HepG2 (cell line): ENCODE measurements around the gene ZNF442. TPM values are rescaled to one million over a fixed set of nuclear protein-coding genes. Genes with fewer than 3 reads are reported as not detected.
A peak's percentile ranks its signal among the peaks of the same experiment; 100 is the strongest.

ENCODE experiments used
- ATAC-seq: fragments of 200-7000 bp; cut with Tn5 transposase; 3 replicates; pipeline ENCODE4 v1.9.1; 2020; ENCODE audit warnings: mild to moderate bottlenecking, moderate library complexity
- BruUV-seq: library from RNA; stranded (reverse); fragments of 400-500 nt; replicated peaks from 2 replicates; lab custom pipeline; 2021; lab: Mats Ljungman, UMichigan
- CTCF ChIA-PET: fragments of 300-600 bp; formaldehyde crosslinking; extraction: SDS; loops from one replicate; lab custom pipeline; 2021; ENCODE audit warnings: low total read pairs, inconsistent platforms, low intra/inter-chr PET ratio; lab: Yijun Ruan, JAX
- POLR2A ChIA-PET: fragments of 350-600 bp; sonication (Branson Sonifier 250); formaldehyde crosslinking; loops from one replicate; lab custom pipeline; 2020; ENCODE audit warnings: antibody characterized with exemption, inconsistent platforms; lab: Yijun Ruan, JAX
- DNase-seq: peaks from one replicate; pipeline ENCODE4 v3.0.0-alpha.2; 2015; ENCODE audit warnings: low spot score
- FAIRE-seq: peaks from 3 replicates; lab custom pipeline; 2011; peaks lifted over from hg19 to GRCh38; lab: Jason Lieb, UNC
- H2AFZ ChIP-seq: one replicate; pipeline ENCODE4 v1.6.1; 2011; ENCODE audit warnings: low read length, inconsistent platforms
- H3K27ac ChIP-seq: fragments of 300-600 bp; 3 replicates; pipeline ENCODE4 v1.8.0; 2011; ENCODE audit warnings: mixed run types, mild to moderate bottlenecking, mixed read lengths, low read length, inconsistent platforms; ENCODE audit not compliant: insufficient read depth; ENCODE audit errors: extremely low read length
- H3K27me3 ChIP-seq, 2 experiments: fragments of 200-600 bp in 1 of 2; 2 replicates in 1 of 2; 3 replicates in 1 of 2; pipeline versions ENCODE4 v1.6.0 to v1.8.0; 2011; ENCODE audit warnings: low read length in 2 of 2, mild to moderate bottlenecking in 2 of 2, moderate library complexity in 2 of 2, inconsistent platforms in 1 of 2; ENCODE audit not compliant: insufficient read depth in 2 of 2, control insufficient read depth in 1 of 2
- H3K36me3 ChIP-seq, 2 experiments: fragments of 200-600 bp in 1 of 2; replicated peaks in 1 of 2; 2 replicates in 1 of 2; 3 replicates in 1 of 2; pipeline versions ENCODE4 v1.5.1 to v1.8.0; 2011; ENCODE audit warnings: low read length in 2 of 2, inconsistent platforms in 1 of 2; ENCODE audit not compliant: insufficient read depth in 2 of 2, control insufficient read depth in 1 of 2
- H3K4me1 ChIP-seq: 2 replicates; pipeline ENCODE4 v1.5.1; 2012; ENCODE audit warnings: low read length, inconsistent platforms; ENCODE audit not compliant: insufficient read depth
- H3K4me2 ChIP-seq: 2 replicates; pipeline ENCODE4 v1.6.0; 2011; ENCODE audit warnings: low read depth, low read length, inconsistent platforms
- H3K4me3 ChIP-seq, 3 experiments: fragments of 200-600 bp in 1 of 3; sonication (generic), shearing (Covaris generic) in 1 of 3; replicated peaks in 1 of 3; 2 replicates each; pipeline ENCODE4 v1.5.1; 2011 to 2016; ENCODE audit warnings: low read length in 3 of 3, inconsistent platforms in 2 of 3, low read depth in 2 of 3, mild to moderate bottlenecking in 2 of 3, control low read depth in 1 of 3, mixed read lengths in 1 of 3; ENCODE audit not compliant: insufficient read depth in 1 of 3
- H3K79me2 ChIP-seq: one replicate; pipeline ENCODE4 v1.6.1; 2011; ENCODE audit warnings: low read length, inconsistent platforms; ENCODE audit not compliant: insufficient read depth
- H3K9ac ChIP-seq: 2 replicates; pipeline ENCODE4 v1.6.0; 2011; ENCODE audit warnings: mild to moderate bottlenecking, low read depth, low read length, inconsistent platforms; ENCODE audit not compliant: insufficient read depth
- H3K9me3 ChIP-seq: 2 replicates; pipeline ENCODE4 v1.5.1; 2012; ENCODE audit warnings: mild to moderate bottlenecking, low read length
- H4K20me1 ChIP-seq: 2 replicates; pipeline ENCODE4 v1.6.0; 2011; ENCODE audit warnings: inconsistent platforms, mild to moderate bottlenecking, low read length, moderate library complexity; ENCODE audit not compliant: insufficient read depth
- CBX5 ChIP-seq: sonication (generic); formaldehyde crosslinking; IDR thresholded peaks from 2 replicates; pipeline ENCODE4 v1.4.0; 2020; ENCODE audit warnings: missing genetic modification reagents, borderline replicate concordance
- CTCF ChIP-seq: sonication (generic); formaldehyde crosslinking; IDR thresholded peaks from 2 replicates; pipeline ENCODE4 v1.5.0; 2020; ENCODE audit warnings: mild to moderate bottlenecking, missing genetic modification reagents, moderate library complexity
- FOXA3 ChIP-seq: IDR thresholded peaks from 2 replicates; pipeline ENCODE4 v1.6.1; 2016; ENCODE audit warnings: missing genetic modification reagents, missing compliant biosample characterization
- MAFF ChIP-seq: IDR thresholded peaks from 2 replicates; pipeline ENCODE4 v1.6.1; 2011; ENCODE audit warnings: low read depth, low read length, improper control_type of control experiment
- MBD4 ChIP-seq: IDR thresholded peaks from 2 replicates; pipeline ENCODE4 v1.6.1; 2012; ENCODE audit warnings: low read length, inconsistent platforms, borderline replicate concordance
- NAIF1 ChIP-seq: sonication (generic); formaldehyde crosslinking; IDR thresholded peaks from 2 replicates; pipeline ENCODE4 v1.5.0; 2020; ENCODE audit warnings: mild to moderate bottlenecking, missing genetic modification reagents, borderline replicate concordance
- NRL ChIP-seq: sonication (generic); formaldehyde crosslinking; IDR thresholded peaks from 2 replicates; pipeline ENCODE4 v1.5.0; 2020; ENCODE audit warnings: missing genetic modification reagents, mild to moderate bottlenecking, moderate library complexity, borderline replicate concordance
- ONECUT2 ChIP-seq: sonication (generic); formaldehyde crosslinking; IDR thresholded peaks from 2 replicates; pipeline ENCODE4 v1.4.0; 2020; ENCODE audit warnings: missing genetic modification reagents
- RAD21 ChIP-seq: fragments of 450-650 bp; formaldehyde crosslinking; IDR thresholded peaks from 2 replicates; pipeline ENCODE4 v1.5.0; 2020; ENCODE audit warnings: mild to moderate bottlenecking
- SCMH1 ChIP-seq: sonication (generic); formaldehyde crosslinking; IDR thresholded peaks from 2 replicates; pipeline ENCODE4 v1.9.0; 2021; ENCODE audit warnings: missing genetic modification reagents, mild to moderate bottlenecking, borderline replicate concordance
- SMC3 ChIP-seq: IDR thresholded peaks from 2 replicates; pipeline ENCODE4 v1.6.1; 2011; ENCODE audit warnings: low read length, improper control_type of control experiment
- STAG1 ChIP-seq: sonication (generic); formaldehyde crosslinking; IDR thresholded peaks from 2 replicates; pipeline ENCODE4 v1.4.0; 2020; ENCODE audit warnings: missing genetic modification reagents
- ZNF274 ChIP-seq: sonication (generic); formaldehyde crosslinking; IDR thresholded peaks from 2 replicates; pipeline ENCODE4 v1.5.1; 2020; ENCODE audit warnings: mild to moderate bottlenecking, missing genetic modification reagents
- ZNF451 ChIP-seq: sonication (generic); formaldehyde crosslinking; IDR thresholded peaks from 2 replicates; pipeline ENCODE4 v1.5.0; 2020; ENCODE audit warnings: mild to moderate bottlenecking, missing genetic modification reagents
- ZNF652 ChIP-seq: IDR thresholded peaks from 2 replicates; pipeline ENCODE4 v1.6.1; 2016; ENCODE audit warnings: low read depth, borderline replicate concordance
- WGBS: methylation state at CpG from one replicate; pipeline ENCODE4 v1.1.6; 2017; ENCODE audit warnings: low lambda C conversion rate; 5-methylcytosine and 5-hydroxymethylcytosine counted together
- in situ Hi-C: cut with HindIII; loops from 2 replicates; pipeline ENCODE4 v1.10.0; 2017; ENCODE audit warnings: low pct_unique_long_range_greater_than_20kb; ENCODE audit not compliant: extremely low pct_ligation_motif_present
- intact Hi-C: fragments of 100-400 bp; cut with micrococcal nuclease; formaldehyde crosslinking; loops from one replicate; pipeline ENCODE4 v1.10.0; 2022; ENCODE audit not compliant: unreplicated experiment
- polyA plus RNA-seq, 8 experiments: library from polyadenylated mRNA; depleted of rRNA in 3 of 8; stranded (reverse) in 7 of 8; unstranded in 1 of 8; fragments of >200 nt; fragmentation: Illumina TruSeq in 4 of 8; extraction: Trizol in 4 of 8; gene quantifications; 2 replicates each; pipeline versions ENCODE4 v1.2.1 to v1.2.3, GENCODE V29; 2011 to 2016; ENCODE audit warnings: low read depth in 4 of 8, missing spikeins in 1 of 8, mixed read lengths in 1 of 8; ENCODE audit not compliant: insufficient read depth in 1 of 8
- total RNA-seq, 5 experiments: library from RNA; depleted of rRNA; stranded (reverse); fragments of >200 nt; fragmentation: Illumina TruSeq; extraction: Trizol; gene quantifications; 2 replicates each; pipeline ENCODE4 v1.2.3, GENCODE V29; 2016; ENCODE audit warnings: low read depth in 1 of 5
- TF ChIP-seq, protein P1 (sequence below): IDR thresholded peaks from 2 replicates; pipeline ENCODE4 v1.6.1; 2016

ZNF442 gene
- total and polyA plus RNA-seq, 2 of the 13 experiments (the other 11 are each of a cell fraction or from before 2014, with no cell fraction given) = 1.0 to 6.0 TPM

DNA sequence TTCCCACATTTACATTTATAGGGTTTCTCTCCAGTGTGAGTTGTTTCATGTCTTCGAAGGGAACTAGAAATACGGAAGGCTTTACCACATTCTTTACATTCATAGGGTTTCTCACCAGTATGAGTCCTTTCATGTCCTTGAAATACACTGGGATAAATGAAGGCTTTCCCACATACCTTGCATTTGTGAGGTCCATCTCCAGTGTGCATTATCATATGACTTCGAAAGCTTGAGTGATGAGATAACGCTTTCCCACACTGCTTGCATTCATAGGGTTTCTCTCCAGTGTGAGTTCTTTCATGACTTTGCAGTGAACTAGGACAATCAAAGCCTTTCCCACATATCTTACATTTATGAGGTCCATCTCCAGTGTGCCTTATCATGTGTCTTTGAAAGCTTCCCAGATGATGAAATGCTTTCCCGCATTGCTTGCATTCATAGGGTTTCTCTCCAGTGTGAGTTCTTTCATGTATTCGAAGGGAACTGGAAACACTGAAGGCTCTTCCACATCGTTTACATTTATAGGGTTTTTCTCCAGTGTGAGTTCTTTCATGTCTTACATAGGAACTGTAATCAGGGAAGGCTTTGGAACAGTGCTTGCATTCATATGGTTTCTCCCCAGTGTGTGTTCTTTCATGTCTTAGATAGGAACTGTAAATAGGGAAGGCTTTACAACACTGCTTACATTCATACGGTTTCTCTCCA lies 15.1 kb downstream of the ZNF442 start:
- H3K9me3 ChIP-seq = peaks cover 51% of the 10 kb centered on the region
- FAIRE-seq (no peak), DNase-seq (no peak), ATAC-seq (no peak)
- peaks cover 3 to 37% of the 10 kb centered on the region in 2 experiments; a peak in 4 of 5 replicates for H3K36me3 ChIP-seq
- POLR2A ChIA-PET = no interaction called here
- CTCF ChIA-PET = no interaction called here
- no peak overlapping the region for H3K4me3 ChIP-seq
- H2AFZ ChIP-seq = no peak overlapping the region
- no peak overlapping the region for H3K4me2 ChIP-seq
- no peak overlapping the region for H3K9ac ChIP-seq
- H3K4me1 ChIP-seq = no peaks in the 10 kb centered on the region
- no peak overlapping the region for H3K27ac ChIP-seq
- no peaks in the 10 kb centered on the region for H4K20me1 ChIP-seq
- no peaks in the 10 kb centered on the region for H3K79me2 ChIP-seq
- no peaks in the 10 kb centered on the region for H3K27me3 ChIP-seq
- no TSS peak for BruUV-seq
- intact Hi-C loops (no loop called here), in situ Hi-C loops (no loop called here)
- 97% methylated on average over 8 of the region's 8 CpGs for WGBS
- TF ChIP-seq MBD4 = no peak
- TF ChIP-seq MAFF = no peak
- no peak for TF ChIP-seq ONECUT2 (CRISPR knock-in tag)
- no peak for TF ChIP-seq NAIF1 (CRISPR knock-in tag)
- no peak for TF ChIP-seq SCMH1 (CRISPR knock-in tag)
- peak; percentile 16; the same call in 1 of the 2 replicates for TF ChIP-seq ZNF274 (CRISPR knock-in tag)

GRCh38 chr19:12346896-12347295 lies 18.6 kb downstream of the ZNF442 start:
- ChIA-PET POLR2A (interaction anchor here (0.9 kb wide), 1 partner anchor 13 kb away, joined by 5 read pairs; the partner anchor contains the start of gene ZNF563), CTCF (interaction anchor here (1.9 to 2.0 kb wide), 2 partner anchors 102 to 145 kb away, joined by 12 to 20 read pairs; no protein-coding TSS in a partner anchor)
- no peak for FAIRE-seq
- no peaks in the 10 kb centered on the region for H4K20me1 ChIP-seq
- no peaks in the 10 kb centered on the region for H3K79me2 ChIP-seq
- no TSS peak for BruUV-seq
- intact Hi-C loops = loop anchor here (1.0 kb wide), 2 partner anchors 103 to 145 kb away; no protein-coding TSS in a partner anchor
- in situ Hi-C loops = loop anchor here (5.0 kb wide), 1 partner anchor 145 kb away; no protein-coding TSS in a partner anchor
- peaks cover 31% of the 10 kb centered on the region for H3K9me3 ChIP-seq
- H3K9ac ChIP-seq = no peak overlapping the region
- H3K27ac ChIP-seq = no peak overlapping the region
- H3K27me3 ChIP-seq = no peaks in the 10 kb centered on the region
- H3K36me3 ChIP-seq = peaks cover 3 to 27% of the 10 kb centered on the region in 2 experiments; a peak in 4 of 5 replicates
- H2AFZ ChIP-seq = no peak overlapping the region
- H3K4me2 ChIP-seq = no peak overlapping the region
- WGBS = 25% methylated on average over 2 of the region's 2 CpGs
- H3K4me1 ChIP-seq = no peaks in the 10 kb centered on the region
- DNase-seq = peak; percentile 58
- H3K4me3 ChIP-seq = no peak overlapping the region
- ATAC-seq = peak; percentile 77
- TF ChIP-seq NRL (CRISPR knock-in tag) (no peak), SMC3 (peak; percentile 87), RAD21 (CRISPR knock-in tag) (peak; percentile 56), ZNF451 (CRISPR knock-in tag) (no peak), CTCF (CRISPR knock-in tag) (peak; percentile 73), ZNF652 (CRISPR knock-in tag) (peak; percentile 69), STAG1 (CRISPR knock-in tag) (peak; percentile 85), CBX5 (CRISPR knock-in tag) (no peak), FOXA3 (CRISPR knock-in tag) (no peak)
- TF ChIP-seq, protein P1, sequence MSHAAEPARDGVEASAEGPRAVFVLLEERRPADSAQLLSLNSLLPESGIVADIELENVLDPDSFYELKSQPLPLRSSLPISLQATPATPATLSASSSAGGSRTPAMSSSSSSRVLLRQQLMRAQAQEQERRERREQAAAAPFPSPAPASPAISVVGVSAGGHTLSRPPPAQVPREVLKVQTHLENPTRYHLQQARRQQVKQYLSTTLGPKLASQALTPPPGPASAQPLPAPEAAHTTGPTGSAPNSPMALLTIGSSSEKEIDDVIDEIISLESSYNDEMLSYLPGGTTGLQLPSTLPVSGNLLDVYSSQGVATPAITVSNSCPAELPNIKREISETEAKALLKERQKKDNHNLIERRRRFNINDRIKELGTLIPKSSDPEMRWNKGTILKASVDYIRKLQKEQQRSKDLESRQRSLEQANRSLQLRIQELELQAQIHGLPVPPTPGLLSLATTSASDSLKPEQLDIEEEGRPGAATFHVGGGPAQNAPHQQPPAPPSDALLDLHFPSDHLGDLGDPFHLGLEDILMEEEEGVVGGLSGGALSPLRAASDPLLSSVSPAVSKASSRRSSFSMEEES (CRISPR knock-in tag) = no peak
